ENCODE data around the gene NLRP3. TPM values are rescaled to one million over a fixed set of nuclear protein-coding genes. Genes with fewer than 3 reads are reported as not detected.
"Not testable (repeated sequence)": the region's sequence is repeated elsewhere in the genome, so short reads cannot be mapped to it uniquely, and the experiment has no call there.

Gene NLRP3
- total RNA-seq, 1 donor = under 0.01 TPM

DNA sequence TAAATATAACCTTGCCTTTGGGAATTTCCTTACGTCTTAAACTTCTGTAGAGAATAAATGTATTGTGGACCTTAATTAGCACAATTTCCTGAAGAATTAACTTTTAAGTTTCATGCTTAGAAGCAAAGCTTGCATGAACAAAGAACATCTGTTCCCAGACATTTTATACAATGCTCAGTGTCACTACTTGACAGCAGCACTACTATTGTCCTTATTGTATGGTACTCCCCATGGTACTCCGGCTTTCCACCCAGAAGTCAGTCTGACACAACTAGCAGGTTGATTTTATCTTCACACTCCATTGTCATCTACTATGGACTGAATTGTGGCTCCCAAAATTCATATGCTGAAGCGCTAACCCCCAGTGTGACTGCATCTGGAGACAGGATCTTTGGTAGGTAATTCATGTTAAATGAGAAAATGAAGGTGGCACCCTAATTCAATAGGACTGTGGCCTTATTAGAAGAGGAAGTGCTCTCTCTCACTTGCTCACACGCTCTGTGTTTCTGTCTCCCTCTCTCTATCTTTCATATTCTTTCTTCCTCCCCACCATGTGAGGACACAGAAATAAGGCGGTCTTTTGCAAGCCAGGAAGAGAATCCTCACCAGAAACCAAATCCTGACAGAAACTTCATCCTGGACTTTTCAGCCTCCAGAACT lies 52.6 kb downstream of the NLRP3 start:
- DNase-seq (ENCODE audit: low read depth) = no peak
- no peak overlapping the region for H3K4me3 ChIP-seq (ENCODE audit: low read depth, low read length)
- TF ChIP-seq, protein P1, sequence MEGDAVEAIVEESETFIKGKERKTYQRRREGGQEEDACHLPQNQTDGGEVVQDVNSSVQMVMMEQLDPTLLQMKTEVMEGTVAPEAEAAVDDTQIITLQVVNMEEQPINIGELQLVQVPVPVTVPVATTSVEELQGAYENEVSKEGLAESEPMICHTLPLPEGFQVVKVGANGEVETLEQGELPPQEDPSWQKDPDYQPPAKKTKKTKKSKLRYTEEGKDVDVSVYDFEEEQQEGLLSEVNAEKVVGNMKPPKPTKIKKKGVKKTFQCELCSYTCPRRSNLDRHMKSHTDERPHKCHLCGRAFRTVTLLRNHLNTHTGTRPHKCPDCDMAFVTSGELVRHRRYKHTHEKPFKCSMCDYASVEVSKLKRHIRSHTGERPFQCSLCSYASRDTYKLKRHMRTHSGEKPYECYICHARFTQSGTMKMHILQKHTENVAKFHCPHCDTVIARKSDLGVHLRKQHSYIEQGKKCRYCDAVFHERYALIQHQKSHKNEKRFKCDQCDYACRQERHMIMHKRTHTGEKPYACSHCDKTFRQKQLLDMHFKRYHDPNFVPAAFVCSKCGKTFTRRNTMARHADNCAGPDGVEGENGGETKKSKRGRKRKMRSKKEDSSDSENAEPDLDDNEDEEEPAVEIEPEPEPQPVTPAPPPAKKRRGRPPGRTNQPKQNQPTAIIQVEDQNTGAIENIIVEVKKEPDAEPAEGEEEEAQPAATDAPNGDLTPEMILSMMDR (IDR thresholded peaks at IDR 0.05; ENCODE audit: insufficient read depth, low read length) = no peak

- no peak for DNase-seq (ENCODE audit: low read depth)
- TF ChIP-seq, protein P1 (IDR thresholded peaks at IDR 0.05; ENCODE audit: insufficient read depth, low read length) = no peak
These were observed 53.2 kb downstream of the NLRP3 start for GRCh38 chr1:247469141-247469535.

GRCh38 chr1:247470942-247471429 lies 55.0 kb downstream of the NLRP3 start:
- DNase-seq (ENCODE audit: low read depth) = not testable (repeated sequence)

More at GRCh38 chr1:247469141-247469535, 53.2 kb downstream of the NLRP3 start:
- no peak overlapping the region for H3K4me3 ChIP-seq (ENCODE audit: low read depth, low read length)

GRCh38 chr1:247471445-247472016 lies 55.6 kb downstream of the NLRP3 start:
- TF ChIP-seq, protein P1 (IDR thresholded peaks at IDR 0.05; ENCODE audit: insufficient read depth, low read length) = no peak
- no peak for DNase-seq (ENCODE audit: low read depth)
- H3K4me3 ChIP-seq (ENCODE audit: low read depth, low read length) = no peak overlapping the region

More at GRCh38 chr1:247470942-247471429, 55.0 kb downstream of the NLRP3 start:
- not testable (repeated sequence) for H3K4me3 ChIP-seq (ENCODE audit: low read depth, low read length)

DNA sequence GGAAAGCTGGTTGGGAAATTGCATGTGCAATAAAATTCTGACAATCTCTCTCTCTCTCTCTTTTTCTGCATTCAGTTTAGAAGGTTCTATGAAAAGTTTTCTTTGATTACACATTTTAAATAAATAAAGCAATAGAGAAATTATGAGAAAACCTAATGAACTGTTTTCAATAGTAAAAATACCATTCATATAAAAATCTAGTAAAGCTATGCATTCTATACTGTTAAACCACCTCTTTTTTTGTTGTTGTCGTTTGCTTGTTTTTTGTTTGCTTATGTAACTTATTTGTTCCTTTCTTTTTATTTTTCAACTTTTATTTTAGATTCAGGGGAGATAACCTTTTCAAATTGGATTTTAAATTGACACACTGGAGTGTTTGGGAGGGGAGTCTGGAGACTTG lies 56.1 kb downstream of the NLRP3 start:
- TF ChIP-seq, protein P1 (IDR thresholded peaks at IDR 0.05; ENCODE audit: insufficient read depth, low read length) = no peak
- DNase-seq (ENCODE audit: low read depth) = no peak
- H3K4me3 ChIP-seq (ENCODE audit: low read depth, low read length) = no peak overlapping the region

GRCh38 chr1:247474367-247474766 lies 58.4 kb downstream of the NLRP3 start:
- TF ChIP-seq, protein P1 (IDR thresholded peaks at IDR 0.05; ENCODE audit: insufficient read depth, low read length) = no peak
- DNase-seq (ENCODE audit: low read depth) = no peak

DNA sequence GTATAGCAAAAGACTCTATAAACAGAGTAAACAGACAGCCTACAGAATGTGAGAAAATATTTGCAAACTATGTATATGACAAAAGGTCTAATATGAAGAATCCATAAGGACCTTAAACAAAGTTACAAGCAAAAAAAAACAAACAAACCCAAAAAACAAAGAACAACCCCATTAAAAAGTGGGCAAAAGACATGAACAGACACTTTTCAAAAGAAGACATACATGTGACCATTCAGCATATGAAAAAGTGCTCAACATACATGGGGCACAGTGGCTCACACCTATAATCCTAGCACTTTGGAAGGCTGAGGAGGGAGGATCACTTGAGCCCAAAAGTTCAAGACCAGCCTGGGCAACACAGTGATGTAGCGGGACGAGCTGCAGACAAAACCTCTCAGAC lies 59.8 kb downstream of the NLRP3 start:
- DNase-seq (ENCODE audit: low read depth) = no peak
- no peak overlapping the region for H3K4me3 ChIP-seq (ENCODE audit: low read depth, low read length)
- TF ChIP-seq, protein P1 (IDR thresholded peaks at IDR 0.05; ENCODE audit: insufficient read depth, low read length) = no peak

More at GRCh38 chr1:247474367-247474766, 58.4 kb downstream of the NLRP3 start:
- H3K4me3 ChIP-seq (ENCODE audit: low read depth, low read length) = no peak overlapping the region

- H3K4me3 ChIP-seq (ENCODE audit: low read depth, low read length); DNase-seq (ENCODE audit: low read depth): not testable (repeated sequence)
These were observed 60.5 kb downstream of the NLRP3 start for GRCh38 chr1:247476328-247477058.
